ENCODE data around the gene CALCOCO2. TPM values are rescaled to one million over a fixed set of nuclear protein-coding genes. Genes with fewer than 3 reads are reported as not detected.
A peak's percentile ranks its signal among the peaks of the same experiment; 100 is the strongest.

CALCOCO2 gene
- polyA plus RNA-seq, 1 donor from 2014 or later, result 4.5 TPM

- H3K9ac ChIP-seq (ENCODE audit: low read length), result no peak overlapping the region
- H3K4me2 ChIP-seq (ENCODE audit: low read length), result no peak overlapping the region
- no peaks in the 10 kb centered on the region for H4K20me1 ChIP-seq (ENCODE audit: insufficient read depth)
- TF ChIP-seq CTCF (IDR thresholded peaks at IDR 0.05; ENCODE audit: poor library complexity, severe bottlenecking) (no peak), TAF1 (IDR thresholded peaks at IDR 0.05; ENCODE audit: low read depth) (no peak), EZH2 (IDR thresholded peaks at IDR 0.05; ENCODE audit: borderline replicate concordance, insufficient read depth, low read length, poor library complexity, severe bottlenecking) (no peak), REST (IDR thresholded peaks at IDR 0.05; ENCODE audit: borderline replicate concordance) (no peak), POLR2AphosphoS5 (IDR thresholded peaks at IDR 0.05) (no peak), MXI1 (conservative IDR thresholded peaks at IDR 0.05; ENCODE audit: poor library complexity, severe bottlenecking) (no peak)
- no peaks in the 10 kb centered on the region for H3K9me2 ChIP-seq (ENCODE audit: insufficient read depth, low read length)
- peaks cover 35% of the 10 kb centered on the region for H3K27me3 ChIP-seq (ENCODE audit: insufficient read depth, low read depth, low read length)
- peak overlapping the region; percentile 57 for H3K4me3 ChIP-seq (ENCODE audit: low read length)
- no peaks in the 10 kb centered on the region for H3K9me3 ChIP-seq (ENCODE audit: low read length)
- no peaks in the 10 kb centered on the region for H3K79me2 ChIP-seq (replicated peaks; ENCODE audit: insufficient read depth, low read length)
- no peak overlapping the region for H2AFZ ChIP-seq (ENCODE audit: low read depth, low read length)
- no peak overlapping the region for H3K27ac ChIP-seq (ENCODE audit: low read length)
- no peaks in the 10 kb centered on the region for H3K36me3 ChIP-seq (ENCODE audit: insufficient read depth, low read length)
- no peaks in the 10 kb centered on the region for H3F3A ChIP-seq (ENCODE audit: insufficient read depth, low read length, poor library complexity, severe bottlenecking)
Measured at GRCh38 chr17:48816438-48816773, 14.4 kb upstream of the CALCOCO2 start.

GRCh38 chr17:48816774-48817590 lies 13.9 kb upstream of the CALCOCO2 start, which contains the start of gene TTLL6:
Gene TTLL6, minus strand, starts transcription at chr17:48817229. Its CDS starts 157 bp downstream, at chr17:48817072.
- Histone ChIP-seq H4K20me1 (ENCODE audit: insufficient read depth) (no peaks in the 10 kb centered on the region), H3K27me3 (ENCODE audit: insufficient read depth, low read depth, low read length) (peaks cover 35% of the 10 kb centered on the region), H3K9me3 (ENCODE audit: low read length) (no peaks in the 10 kb centered on the region), H3F3A (ENCODE audit: insufficient read depth, low read length, poor library complexity, severe bottlenecking) (no peaks in the 10 kb centered on the region), H3K27ac (ENCODE audit: low read length) (no peak within 1 kb of the TSS), H3K4me3 (ENCODE audit: low read length) (peak within 1 kb of the TSS; percentile 57), H2AFZ (ENCODE audit: low read depth, low read length) (no peak within 1 kb of the TSS), H3K79me2 (replicated peaks; ENCODE audit: insufficient read depth, low read length) (no peaks in the 10 kb centered on the region), H3K9me2 (ENCODE audit: insufficient read depth, low read length) (no peaks in the 10 kb centered on the region), H3K4me2 (ENCODE audit: low read length) (no peak within 1 kb of the TSS), H3K9ac (ENCODE audit: low read length) (peak within 1 kb of the TSS; percentile 4), H3K36me3 (ENCODE audit: insufficient read depth, low read length) (no peaks in the 10 kb centered on the region)
- no peak for TF ChIP-seq MXI1 (conservative IDR thresholded peaks at IDR 0.05; ENCODE audit: poor library complexity, severe bottlenecking)
- TF ChIP-seq RAD21 (conservative IDR thresholded peaks at IDR 0.05), result no peak
- TF ChIP-seq EZH2 (IDR thresholded peaks at IDR 0.05; ENCODE audit: borderline replicate concordance, insufficient read depth, low read length, poor library complexity, severe bottlenecking), result no peak
- TF ChIP-seq REST (IDR thresholded peaks at IDR 0.05; ENCODE audit: borderline replicate concordance), result no peak
- TF ChIP-seq TAF1 (IDR thresholded peaks at IDR 0.05; ENCODE audit: low read depth), result no peak
- TF ChIP-seq SMC3 (conservative IDR thresholded peaks at IDR 0.05; ENCODE audit: poor library complexity), result no peak
- no peak for TF ChIP-seq EP300 (conservative IDR thresholded peaks at IDR 0.05; ENCODE audit: poor library complexity, severe bottlenecking)
- no peak for TF ChIP-seq POLR2AphosphoS5 (IDR thresholded peaks at IDR 0.05)
- no peak for TF ChIP-seq CTCF (IDR thresholded peaks at IDR 0.05; ENCODE audit: poor library complexity, severe bottlenecking)

All from neural cell (in vitro differentiated cells).